ENCODE measurements around the gene ACSF3. TPM values are rescaled to one million over a fixed set of nuclear protein-coding genes. Genes with fewer than 3 reads are reported as not detected.

ACSF3 gene
- total and polyA plus RNA-seq, 3 donors from 2014 or later: 30.3 to 70.1 (median 61.0) TPM

DNA sequence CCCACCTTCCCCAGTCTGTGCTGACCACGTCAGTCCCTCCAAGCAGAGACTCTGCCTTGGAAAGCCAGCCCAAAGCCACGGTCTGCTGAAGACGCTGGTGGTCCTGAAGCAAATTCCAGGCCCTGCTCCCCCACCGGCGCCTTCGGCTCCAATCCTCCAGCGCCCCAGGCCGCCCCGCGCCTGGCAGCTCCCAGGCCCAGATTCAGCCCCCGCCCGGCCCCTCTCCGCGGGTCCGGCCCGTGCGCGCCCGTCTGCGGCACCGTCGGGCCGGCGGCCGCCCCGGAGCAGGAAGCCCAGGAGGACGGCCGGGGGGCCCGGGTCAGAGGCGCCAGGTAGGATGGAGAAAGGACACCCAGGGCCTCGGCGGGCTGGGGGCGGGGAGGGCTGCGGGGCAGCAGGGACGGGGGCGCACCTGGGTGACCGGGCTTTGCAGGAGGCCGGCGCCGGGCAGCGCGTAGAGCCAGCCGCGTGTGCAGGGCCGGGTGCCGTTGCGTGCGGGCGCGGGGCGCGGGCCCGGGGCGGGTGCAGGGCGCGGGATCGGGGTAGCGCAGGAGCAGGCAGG is 107.3 kb downstream of the ACSF3 start:
- H3K36me3 ChIP-seq (ENCODE audit: low read depth, missing control alignments): no peaks in the 10 kb centered on the region
- intact Hi-C loops (cut with DNase I; ENCODE audit: low total_unique reads): no loop called here
- H3K27me3 ChIP-seq: no peaks in the 10 kb centered on the region
- no peaks in the 10 kb centered on the region for H3K9me3 ChIP-seq
- no peak for DNase-seq
- H3K4me1 ChIP-seq: no peaks in the 10 kb centered on the region
- TF ChIP-seq, protein P1, sequence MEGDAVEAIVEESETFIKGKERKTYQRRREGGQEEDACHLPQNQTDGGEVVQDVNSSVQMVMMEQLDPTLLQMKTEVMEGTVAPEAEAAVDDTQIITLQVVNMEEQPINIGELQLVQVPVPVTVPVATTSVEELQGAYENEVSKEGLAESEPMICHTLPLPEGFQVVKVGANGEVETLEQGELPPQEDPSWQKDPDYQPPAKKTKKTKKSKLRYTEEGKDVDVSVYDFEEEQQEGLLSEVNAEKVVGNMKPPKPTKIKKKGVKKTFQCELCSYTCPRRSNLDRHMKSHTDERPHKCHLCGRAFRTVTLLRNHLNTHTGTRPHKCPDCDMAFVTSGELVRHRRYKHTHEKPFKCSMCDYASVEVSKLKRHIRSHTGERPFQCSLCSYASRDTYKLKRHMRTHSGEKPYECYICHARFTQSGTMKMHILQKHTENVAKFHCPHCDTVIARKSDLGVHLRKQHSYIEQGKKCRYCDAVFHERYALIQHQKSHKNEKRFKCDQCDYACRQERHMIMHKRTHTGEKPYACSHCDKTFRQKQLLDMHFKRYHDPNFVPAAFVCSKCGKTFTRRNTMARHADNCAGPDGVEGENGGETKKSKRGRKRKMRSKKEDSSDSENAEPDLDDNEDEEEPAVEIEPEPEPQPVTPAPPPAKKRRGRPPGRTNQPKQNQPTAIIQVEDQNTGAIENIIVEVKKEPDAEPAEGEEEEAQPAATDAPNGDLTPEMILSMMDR (IDR thresholded peaks at IDR 0.05): no peak
- TF ChIP-seq POLR2A (IDR thresholded peaks at IDR 0.05): no peak
- WGBS, 2 donors: 1 to 2% methylated on average over 13 to 44 of the region's 58 CpGs
- peak overlapping the region in 1 of 2 donors; percentile 29 for H3K4me3 ChIP-seq
- H3K27ac ChIP-seq: no peak overlapping the region

- no peaks in the 10 kb centered on the region for H3K27me3 ChIP-seq
- H3K4me3 ChIP-seq: peak overlapping the region; percentile 38 to 41
- H3K9me3 ChIP-seq: no peaks in the 10 kb centered on the region
- no peaks in the 10 kb centered on the region for H3K36me3 ChIP-seq (ENCODE audit: low read depth, missing control alignments)
- H3K4me1 ChIP-seq: no peaks in the 10 kb centered on the region
- no peak overlapping the region for H3K27ac ChIP-seq
- intact Hi-C loops (cut with DNase I; ENCODE audit: low total_unique reads): no loop called here
- no peak for TF ChIP-seq POLR2A (IDR thresholded peaks at IDR 0.05)
- TF ChIP-seq, protein P1 (IDR thresholded peaks at IDR 0.05): no peak
- peak; percentile 83 for DNase-seq
- 0 to 7% methylated on average over 3 to 52 of the region's 111 CpGs for WGBS, 2 donors
These were observed 108.1 kb downstream of the ACSF3 start for GRCh38 chr16:89201439-89202377.

DNA sequence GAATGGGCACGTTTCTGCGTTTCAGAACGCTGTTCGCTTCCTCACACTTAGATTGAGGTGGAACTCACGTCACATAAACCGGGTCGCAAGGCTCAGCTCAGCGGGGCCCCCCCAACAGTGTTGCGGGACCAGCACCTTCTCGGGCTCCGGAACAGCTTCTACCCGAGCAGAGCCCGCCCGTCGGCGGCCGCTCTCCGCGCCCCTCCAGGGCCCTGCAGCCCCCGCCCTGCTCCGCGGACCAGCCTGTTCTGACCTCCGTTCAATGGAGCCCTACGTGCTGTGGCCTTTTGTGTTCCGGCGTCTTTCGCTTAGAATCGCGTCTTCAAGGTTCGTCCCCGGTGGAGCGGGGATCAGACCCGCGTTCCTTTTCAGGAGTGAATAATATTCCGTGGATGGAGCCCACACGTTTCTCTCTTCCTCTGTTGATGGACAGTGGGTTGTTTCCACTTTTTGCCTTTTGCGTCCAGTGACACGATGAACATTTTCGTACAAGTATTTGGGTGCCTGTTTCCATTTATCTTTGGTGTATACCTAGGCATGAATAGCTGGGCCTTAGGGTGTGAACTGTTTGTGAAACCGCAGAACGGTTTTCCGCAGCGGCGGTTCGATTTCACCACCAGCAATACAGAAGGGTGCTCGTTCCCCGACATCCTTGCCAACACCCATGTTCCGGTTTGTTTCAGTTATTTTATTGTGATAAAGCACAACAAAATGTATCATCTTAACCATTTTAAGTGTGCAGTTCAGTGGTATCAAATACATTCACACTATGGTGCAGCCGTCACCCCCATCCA is 109.0 kb downstream of the ACSF3 start:
- TF ChIP-seq POLR2A (IDR thresholded peaks at IDR 0.05): no peak
- TF ChIP-seq, protein P1 (IDR thresholded peaks at IDR 0.05): no peak
- Histone ChIP-seq H3K4me1 (no peaks in the 10 kb centered on the region), H3K27me3 (no peaks in the 10 kb centered on the region), H3K27ac (no peak overlapping the region), H3K36me3 (ENCODE audit: low read depth, missing control alignments) (no peaks in the 10 kb centered on the region), H3K9me3 (no peaks in the 10 kb centered on the region), H3K4me3 (peak overlapping the region; percentile 38 to 41)
- 37 to 47% methylated on average over 27 to 49 of the region's 49 CpGs for WGBS, 2 donors
- intact Hi-C loops (cut with DNase I; ENCODE audit: low total_unique reads): no loop called here
- no peak for DNase-seq

Other genes starting within 250 kb of the ACSF3 start
- gene GALNS, start 236.9 kb upstream of the ACSF3 start, total RNA-seq: 10 to 100 TPM; 65.3 to 94.4 TPM
- gene GALNS, start 236.9 kb upstream of the ACSF3 start, polyA plus RNA-seq (ENCODE audit: insufficient read depth, low read depth, low replicate concordance): 55.9 TPM
- 10 to 100 TPM; 58.3 to 59.8 TPM for gene TRAPPC2L, start 236.7 kb upstream of the ACSF3 start, total RNA-seq
- 216 TPM for gene TRAPPC2L, start 236.7 kb upstream of the ACSF3 start, polyA plus RNA-seq (ENCODE audit: insufficient read depth, low read depth, low replicate concordance)
- under 1 TPM in 1 of 2 donors, not detected in 1; 0.93 TPM for gene PABPN1L, start 227.2 kb upstream of the ACSF3 start, total RNA-seq
- gene PABPN1L, start 227.2 kb upstream of the ACSF3 start, polyA plus RNA-seq (ENCODE audit: insufficient read depth, low read depth, low replicate concordance): 0.34 TPM
- 10 to 100 TPM in 1 of 2 donors, 1 to 10 TPM in 1; 9.2 to 11.9 TPM for gene CBFA2T3, start 116.6 kb upstream of the ACSF3 start, total RNA-seq
- gene CBFA2T3, start 116.6 kb upstream of the ACSF3 start, polyA plus RNA-seq (ENCODE audit: insufficient read depth, low read depth, low replicate concordance): 7.1 TPM
- gene CDH15, start 77.9 kb downstream of the ACSF3 start, total RNA-seq: 1 to 10 TPM; 2.1 to 3.0 TPM
- gene CDH15, start 77.9 kb downstream of the ACSF3 start, polyA plus RNA-seq (ENCODE audit: insufficient read depth, low read depth, low replicate concordance): 1.4 TPM
- 1 to 10 TPM; 3.9 to 8.2 TPM for gene SLC22A31, start 106.7 kb downstream of the ACSF3 start, total RNA-seq
- gene SLC22A31, start 106.7 kb downstream of the ACSF3 start, polyA plus RNA-seq (ENCODE audit: insufficient read depth, low read depth, low replicate concordance): 6.2 TPM
- 10 to 100 TPM; 29.8 to 32.9 TPM for gene ZNF778, start 123.9 kb downstream of the ACSF3 start, total RNA-seq
- 21.0 TPM for gene ZNF778, start 123.9 kb downstream of the ACSF3 start, polyA plus RNA-seq (ENCODE audit: insufficient read depth, low read depth, low replicate concordance)

All from testis (tissue), 3 donors.